ENCODE data around the gene MYMK.

Gene MYMK

DNA sequence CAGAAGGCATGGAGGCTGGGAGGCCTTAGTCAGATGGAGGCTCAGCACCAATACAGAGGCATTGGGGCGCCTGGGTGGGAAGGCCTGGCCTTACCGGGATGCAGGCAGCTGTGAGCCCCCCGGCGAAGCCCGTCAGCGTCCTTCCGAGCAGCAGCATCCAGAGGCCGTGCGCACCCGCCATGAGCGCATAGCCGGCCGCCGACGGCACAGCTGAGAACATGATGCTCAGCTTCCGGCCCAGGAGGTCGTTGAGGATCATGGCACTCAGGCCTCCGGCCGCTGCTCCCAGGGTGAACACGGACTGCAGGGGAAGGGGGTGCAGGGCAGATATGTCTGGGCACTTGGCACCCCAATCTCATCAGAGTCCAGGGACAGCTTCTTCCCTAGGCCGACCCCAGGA is 47.8 kb downstream of the MYMK start:
- H3K4me3 ChIP-seq (ENCODE audit: low read length), result no peak overlapping the region
- H3K27me3 ChIP-seq (ENCODE audit: control insufficient read depth, insufficient read depth, low read length), result peaks cover 2% of the 10 kb centered on the region
- no peaks in the 10 kb centered on the region for H3K36me3 ChIP-seq (ENCODE audit: control insufficient read depth, insufficient read depth, low read length)
- H3K4me1 ChIP-seq (ENCODE audit: control insufficient read depth, insufficient read depth, low read length), result peaks cover 28% of the 10 kb centered on the region
- no peak overlapping the region for H3K9ac ChIP-seq (ENCODE audit: low read length)
- H3K9me3 ChIP-seq (ENCODE audit: control insufficient read depth, low read length), result no peaks in the 10 kb centered on the region

DNA sequence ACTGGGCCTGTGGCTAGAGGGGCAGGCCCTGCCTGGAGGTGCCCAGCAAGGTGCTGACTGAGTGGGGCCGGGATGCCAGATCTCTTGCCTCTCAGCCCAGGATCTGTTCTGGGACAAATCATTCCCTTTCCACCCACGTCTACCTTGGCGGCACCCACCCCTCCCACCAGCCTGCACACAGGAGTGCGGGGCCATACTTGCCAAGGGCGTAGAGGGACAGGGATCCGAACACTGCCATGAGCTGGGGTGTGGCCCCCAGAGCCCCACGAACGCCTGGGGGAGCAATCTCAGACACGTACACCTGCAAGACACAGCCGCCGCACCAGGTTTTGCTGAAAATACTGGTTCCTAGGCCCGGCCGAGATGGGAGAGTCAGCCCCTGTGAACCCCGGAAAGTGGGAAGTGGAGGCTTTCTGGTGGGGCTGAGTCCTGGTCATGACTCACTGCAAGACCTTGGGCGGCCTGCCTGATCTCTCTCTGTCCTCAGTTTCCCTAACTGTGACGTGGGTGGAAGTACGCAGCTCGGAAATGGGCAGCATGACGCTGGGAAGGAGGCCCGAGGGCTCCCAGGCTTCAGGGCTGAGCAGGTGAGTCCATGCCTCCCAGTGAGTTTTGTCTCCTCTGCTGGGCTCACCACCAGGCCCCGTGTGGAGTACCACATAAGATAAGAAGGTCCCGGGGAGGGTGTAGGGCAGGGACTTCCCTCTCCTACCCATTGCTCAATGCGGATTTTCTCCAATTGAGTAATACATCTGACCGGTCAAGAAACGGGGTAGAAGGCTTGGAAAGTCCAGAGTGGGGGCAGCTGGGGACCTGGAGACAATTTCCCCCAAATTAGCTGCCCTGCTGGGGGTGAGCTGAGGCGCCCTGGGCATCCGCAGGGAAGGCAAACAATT is 48.5 kb downstream of the MYMK start:
- Histone ChIP-seq H3K36me3 (ENCODE audit: control insufficient read depth, insufficient read depth, low read length) (no peaks in the 10 kb centered on the region), H3K4me3 (ENCODE audit: low read length) (no peak overlapping the region), H3K27me3 (ENCODE audit: control insufficient read depth, insufficient read depth, low read length) (peaks cover 2% of the 10 kb centered on the region), H3K9ac (ENCODE audit: low read length) (no peak overlapping the region), H3K4me1 (ENCODE audit: control insufficient read depth, insufficient read depth, low read length) (peaks cover 34% of the 10 kb centered on the region), H3K9me3 (ENCODE audit: control insufficient read depth, low read length) (no peaks in the 10 kb centered on the region)

DNA sequence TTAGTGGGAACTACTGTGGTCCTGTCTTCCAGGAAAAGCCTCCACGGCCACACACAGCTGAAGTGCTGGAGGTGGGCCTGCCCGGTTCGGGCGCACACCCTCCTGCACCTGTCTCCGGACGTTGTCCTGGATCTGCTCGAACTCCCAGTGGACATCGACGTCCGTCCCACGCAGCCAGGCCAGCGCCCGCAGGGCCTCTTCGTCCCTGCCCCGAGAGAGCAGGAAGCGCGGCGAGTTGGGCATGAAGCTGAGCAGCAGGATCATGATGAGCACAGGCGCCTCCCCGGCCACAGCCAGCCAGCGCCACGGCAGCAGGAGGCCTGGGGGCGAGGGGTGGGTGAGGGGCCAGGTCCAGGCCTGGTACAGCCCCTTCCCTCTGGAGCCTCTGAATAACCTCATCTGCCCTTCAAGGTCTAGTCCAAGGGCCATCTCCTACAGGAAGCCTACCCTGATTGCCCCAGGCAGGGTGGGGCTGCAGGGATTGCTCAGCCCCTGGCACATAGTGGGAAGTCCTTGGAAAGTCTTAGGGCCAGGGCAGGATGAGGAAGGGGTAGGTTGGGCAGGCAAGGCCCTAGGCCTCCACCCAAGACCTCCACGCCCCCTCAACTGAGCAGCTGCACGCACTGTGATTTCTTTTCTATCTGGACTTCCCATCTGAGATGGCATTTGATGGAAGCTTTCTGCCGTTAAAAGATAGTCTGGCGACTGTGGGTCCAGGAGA is 49.3 kb downstream of the MYMK start:
- no peak overlapping the region for H3K9ac ChIP-seq (ENCODE audit: low read length)
- peaks cover 2% of the 10 kb centered on the region for H3K27me3 ChIP-seq (ENCODE audit: control insufficient read depth, insufficient read depth, low read length)
- no peaks in the 10 kb centered on the region for H3K9me3 ChIP-seq (ENCODE audit: control insufficient read depth, low read length)
- no peaks in the 10 kb centered on the region for H3K36me3 ChIP-seq (ENCODE audit: control insufficient read depth, insufficient read depth, low read length)
- H3K4me3 ChIP-seq (ENCODE audit: low read length), result no peak overlapping the region
- H3K4me1 ChIP-seq (ENCODE audit: control insufficient read depth, insufficient read depth, low read length), result peaks cover 42% of the 10 kb centered on the region

DNA sequence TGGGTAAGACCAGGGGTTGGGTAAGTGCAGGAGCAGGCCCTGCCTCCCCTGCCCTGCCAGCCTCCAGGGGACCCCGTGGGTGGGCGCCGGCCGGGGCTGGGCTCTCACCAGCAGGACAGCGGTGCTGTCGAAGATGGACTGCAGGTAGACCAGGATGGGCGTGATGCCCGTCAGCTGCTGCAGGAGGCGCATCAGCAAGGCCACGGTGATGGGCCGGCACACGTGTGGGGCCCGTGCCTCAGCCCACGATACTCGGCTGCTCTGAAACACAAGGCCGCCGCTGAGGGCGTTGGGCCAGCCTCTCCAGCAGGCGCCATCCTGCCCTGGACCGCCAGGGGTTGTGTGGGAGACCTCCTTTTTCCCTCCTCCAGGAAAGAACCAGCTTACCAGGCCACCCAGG is 49.9 kb downstream of the MYMK start:
- no peaks in the 10 kb centered on the region for H3K9me3 ChIP-seq (ENCODE audit: control insufficient read depth, low read length)
- peaks cover 48% of the 10 kb centered on the region for H3K4me1 ChIP-seq (ENCODE audit: control insufficient read depth, insufficient read depth, low read length)
- no peak overlapping the region for H3K4me3 ChIP-seq (ENCODE audit: low read length)

DNA sequence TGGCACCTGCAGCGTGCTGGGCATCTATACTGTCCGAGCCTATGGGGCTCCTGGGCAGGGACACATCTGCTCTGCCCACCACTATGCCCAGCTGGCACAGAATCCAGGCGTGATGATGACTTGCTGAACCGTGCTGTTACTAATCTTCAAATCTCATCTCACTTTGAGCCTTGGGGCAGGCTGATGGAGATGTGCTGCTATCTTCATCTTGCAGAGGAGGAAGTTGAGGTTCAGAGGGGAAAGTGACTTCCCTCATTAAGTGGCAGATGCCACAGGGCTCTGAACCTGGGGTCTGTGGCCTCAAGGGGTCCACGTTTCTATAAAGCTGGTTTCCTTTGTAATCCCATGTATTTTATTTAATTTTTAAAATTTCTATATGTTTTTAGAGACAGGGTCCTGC is 50.5 kb downstream of the MYMK start:
- Histone ChIP-seq H3K4me1 (ENCODE audit: control insufficient read depth, insufficient read depth, low read length) (peaks cover 49% of the 10 kb centered on the region), H3K27me3 (ENCODE audit: control insufficient read depth, insufficient read depth, low read length) (peaks cover under 1% of the 10 kb centered on the region), H3K4me3 (ENCODE audit: low read length) (no peak overlapping the region), H3K9ac (ENCODE audit: low read length) (no peak overlapping the region), H3K9me3 (ENCODE audit: control insufficient read depth, low read length) (no peaks in the 10 kb centered on the region), H3K36me3 (ENCODE audit: control insufficient read depth, insufficient read depth, low read length) (no peaks in the 10 kb centered on the region)

More for the DNA sequence above, 49.9 kb downstream of the MYMK start:
- no peak overlapping the region for H3K9ac ChIP-seq (ENCODE audit: low read length)
- peaks cover 2% of the 10 kb centered on the region for H3K27me3 ChIP-seq (ENCODE audit: control insufficient read depth, insufficient read depth, low read length)
- no peaks in the 10 kb centered on the region for H3K36me3 ChIP-seq (ENCODE audit: control insufficient read depth, insufficient read depth, low read length)

DNA sequence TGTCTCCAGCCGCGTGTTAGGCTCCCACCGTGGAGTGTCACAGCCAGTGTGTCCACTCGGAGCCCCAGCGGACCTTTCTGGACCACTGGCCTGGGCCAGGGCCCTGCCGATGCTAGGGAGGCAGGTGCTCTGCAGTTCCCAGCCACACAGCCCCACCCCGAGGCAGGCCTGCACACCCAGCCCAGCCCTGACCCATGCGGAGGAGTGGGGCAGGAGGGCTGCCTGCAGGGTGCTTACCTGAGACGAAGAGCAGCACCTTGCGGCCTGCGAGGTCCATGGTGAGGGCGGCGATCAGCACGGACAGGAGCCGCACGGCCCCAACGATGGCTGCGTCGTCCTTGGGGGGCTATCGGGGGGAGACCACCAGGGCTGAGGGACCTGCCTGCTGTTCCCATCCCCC is 51.0 kb downstream of the MYMK start:
- Histone ChIP-seq H3K36me3 (ENCODE audit: control insufficient read depth, insufficient read depth, low read length) (peaks cover 3% of the 10 kb centered on the region), H3K9me3 (ENCODE audit: control insufficient read depth, low read length) (no peaks in the 10 kb centered on the region), H3K4me1 (ENCODE audit: control insufficient read depth, insufficient read depth, low read length) (peaks cover 49% of the 10 kb centered on the region), H3K4me3 (ENCODE audit: low read length) (no peak overlapping the region), H3K27me3 (ENCODE audit: control insufficient read depth, insufficient read depth, low read length) (no peaks in the 10 kb centered on the region), H3K9ac (ENCODE audit: low read length) (no peak overlapping the region)

DNA sequence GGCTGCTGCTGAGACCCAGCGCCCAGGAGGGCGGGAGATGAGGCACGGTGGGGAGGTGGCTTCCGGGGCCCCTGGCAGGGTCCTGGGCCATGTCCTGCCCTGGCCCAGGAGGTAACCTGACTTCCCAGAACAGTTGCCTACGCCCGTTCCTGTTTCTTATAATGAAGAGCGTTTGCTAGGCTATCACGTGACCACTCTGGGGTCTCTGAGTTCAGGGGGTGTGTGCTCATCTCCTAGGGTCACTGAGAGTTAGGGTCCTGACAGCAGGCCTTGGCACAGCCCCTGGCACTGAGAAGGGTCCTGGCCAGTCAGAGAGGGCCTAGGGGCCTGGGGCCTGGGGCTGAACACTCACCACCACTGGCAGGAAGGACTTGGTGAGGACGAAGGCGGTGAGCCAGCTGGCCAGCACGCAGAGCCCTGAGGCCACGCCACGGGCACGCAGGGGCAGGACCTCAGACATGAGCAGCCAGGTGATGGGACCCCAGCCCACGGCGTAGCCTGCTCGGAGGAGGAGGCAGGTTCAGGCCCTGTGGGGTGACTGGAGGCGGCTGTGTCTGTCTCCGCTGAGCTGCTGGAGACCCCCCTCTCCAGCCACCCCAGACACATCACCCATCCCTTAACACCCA is 51.9 kb downstream of the MYMK start:
- Histone ChIP-seq H3K9ac (ENCODE audit: low read length) (no peak overlapping the region), H3K9me3 (ENCODE audit: control insufficient read depth, low read length) (no peaks in the 10 kb centered on the region), H3K4me1 (ENCODE audit: control insufficient read depth, insufficient read depth, low read length) (peaks cover 41% of the 10 kb centered on the region), H3K36me3 (ENCODE audit: control insufficient read depth, insufficient read depth, low read length) (peaks cover 7% of the 10 kb centered on the region), H3K4me3 (ENCODE audit: low read length) (no peak overlapping the region), H3K27me3 (ENCODE audit: control insufficient read depth, insufficient read depth, low read length) (no peaks in the 10 kb centered on the region)

DNA sequence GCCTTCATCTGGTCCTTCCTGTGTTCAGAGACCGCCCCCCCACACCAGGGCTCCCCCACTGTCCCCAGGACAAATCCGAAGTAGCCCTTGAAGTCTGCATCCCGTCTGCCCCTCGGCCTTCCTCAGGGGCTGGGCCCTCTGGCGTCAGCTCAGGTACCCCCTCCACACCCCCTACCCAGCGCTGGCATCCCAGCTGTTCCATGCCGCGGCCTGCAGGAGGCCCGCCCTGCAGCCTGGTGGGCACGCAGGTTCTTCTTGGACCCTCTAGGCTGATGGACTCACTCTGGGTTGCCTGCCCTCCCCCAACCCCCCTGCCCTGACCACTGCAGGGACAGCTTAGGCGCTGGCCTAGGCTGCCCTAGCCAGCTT is 52.5 kb downstream of the MYMK start:
- H3K4me1 ChIP-seq (ENCODE audit: control insufficient read depth, insufficient read depth, low read length), result peaks cover 41% of the 10 kb centered on the region
- no peak overlapping the region for H3K4me3 ChIP-seq (ENCODE audit: low read length)
- no peak overlapping the region for H3K9ac ChIP-seq (ENCODE audit: low read length)
- H3K9me3 ChIP-seq (ENCODE audit: control insufficient read depth, low read length), result no peaks in the 10 kb centered on the region
- peaks cover 10% of the 10 kb centered on the region for H3K36me3 ChIP-seq (ENCODE audit: control insufficient read depth, insufficient read depth, low read length)
- H3K27me3 ChIP-seq (ENCODE audit: control insufficient read depth, insufficient read depth, low read length), result no peaks in the 10 kb centered on the region

DNA sequence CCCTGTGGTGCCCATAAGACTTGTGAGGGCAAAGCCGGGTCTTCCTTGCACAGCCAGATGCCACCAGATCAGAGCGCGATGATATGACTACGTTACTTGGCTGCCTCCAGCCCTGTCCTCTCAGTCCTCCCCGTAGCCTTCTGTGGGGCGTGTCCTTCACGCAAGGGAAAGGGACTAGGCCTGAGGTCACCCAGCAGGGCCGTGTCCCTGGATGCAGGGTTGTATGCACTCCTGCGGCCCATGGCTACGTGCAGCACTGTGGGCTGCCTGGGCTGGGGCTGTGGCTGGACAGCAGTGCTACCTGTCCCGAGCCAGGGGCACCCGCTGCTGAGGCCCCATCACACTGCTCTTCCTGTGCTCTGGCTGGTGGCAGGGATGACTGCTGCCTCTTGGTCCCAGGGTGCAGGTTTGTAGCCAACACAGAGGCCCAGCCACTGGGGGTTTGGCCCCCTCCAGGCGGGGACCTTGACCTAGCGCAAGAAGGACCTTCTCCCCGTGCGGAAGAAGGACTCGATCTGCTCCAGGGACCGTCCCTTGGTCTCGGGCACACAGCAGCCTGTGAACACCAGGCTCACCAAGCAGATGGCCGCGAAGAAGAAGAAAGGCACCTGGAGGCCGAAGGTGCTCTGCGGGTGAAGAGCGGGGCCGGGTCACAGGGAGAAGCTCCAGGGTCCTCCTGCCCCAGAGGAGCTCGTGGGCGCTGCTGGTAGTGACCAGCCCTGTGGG is 53.0 kb downstream of the MYMK start:
- Histone ChIP-seq H3K4me3 (ENCODE audit: low read length) (no peak overlapping the region), H3K27me3 (ENCODE audit: control insufficient read depth, insufficient read depth, low read length) (no peaks in the 10 kb centered on the region), H3K36me3 (ENCODE audit: control insufficient read depth, insufficient read depth, low read length) (peaks cover 10% of the 10 kb centered on the region), H3K4me1 (ENCODE audit: control insufficient read depth, insufficient read depth, low read length) (peaks cover 41% of the 10 kb centered on the region), H3K9me3 (ENCODE audit: control insufficient read depth, low read length) (no peaks in the 10 kb centered on the region), H3K9ac (ENCODE audit: low read length) (no peak overlapping the region)

DNA sequence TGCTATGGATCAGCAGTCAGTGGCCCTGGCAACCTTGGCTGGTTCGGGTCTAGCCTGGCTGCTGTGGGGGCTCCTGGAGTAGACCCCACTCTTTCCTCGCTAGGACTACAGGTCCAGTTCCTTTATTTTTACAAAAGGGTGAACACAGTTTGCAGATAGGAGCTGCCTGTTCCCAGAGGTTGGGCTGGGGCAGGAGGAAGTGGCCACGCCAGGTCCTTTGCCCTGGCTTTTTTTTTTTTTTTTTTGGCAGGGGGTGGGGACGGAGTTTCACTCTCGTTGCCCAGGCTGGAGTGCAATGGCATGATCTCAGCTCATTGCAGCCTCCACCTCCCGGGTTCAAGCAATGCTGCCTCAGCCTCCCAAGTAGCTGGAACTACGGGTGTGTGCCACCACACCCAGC is 53.8 kb downstream of the MYMK start:
- Histone ChIP-seq H3K9me3 (ENCODE audit: control insufficient read depth, low read length) (no peaks in the 10 kb centered on the region), H3K9ac (ENCODE audit: low read length) (no peak overlapping the region), H3K36me3 (ENCODE audit: control insufficient read depth, insufficient read depth, low read length) (peaks cover 10% of the 10 kb centered on the region), H3K4me1 (ENCODE audit: control insufficient read depth, insufficient read depth, low read length) (peaks cover 41% of the 10 kb centered on the region), H3K27me3 (ENCODE audit: control insufficient read depth, insufficient read depth, low read length) (no peaks in the 10 kb centered on the region), H3K4me3 (ENCODE audit: low read length) (no peak overlapping the region)

DNA sequence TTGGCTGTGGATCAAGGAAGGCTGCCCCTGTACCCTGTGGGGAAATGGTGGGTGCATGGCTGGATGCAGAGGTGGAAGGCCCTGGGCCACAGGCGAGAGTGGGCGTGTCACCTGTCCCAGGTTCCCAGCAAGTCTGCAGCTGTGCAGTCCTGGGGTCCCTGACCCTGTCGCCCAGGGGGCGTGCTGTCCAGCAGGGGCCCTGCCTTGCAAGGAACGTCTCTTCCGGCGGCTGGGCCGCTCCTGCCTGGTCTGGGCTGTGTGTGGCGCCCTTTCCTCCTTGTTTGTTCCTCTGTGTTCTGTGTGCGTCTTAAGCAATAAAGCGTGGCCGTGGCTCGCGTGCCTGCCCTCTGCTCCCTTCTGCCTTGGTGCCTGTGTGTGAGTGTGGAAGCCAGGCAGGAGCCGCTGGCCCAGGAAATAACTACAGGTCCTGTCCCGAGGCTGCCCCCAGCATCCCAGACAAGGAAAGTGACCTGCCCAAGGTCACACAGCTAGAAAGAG is 54.3 kb downstream of the MYMK start:
- Histone ChIP-seq H3K4me1 (ENCODE audit: control insufficient read depth, insufficient read depth, low read length) (peaks cover 41% of the 10 kb centered on the region), H3K36me3 (ENCODE audit: control insufficient read depth, insufficient read depth, low read length) (peaks cover 10% of the 10 kb centered on the region), H3K9ac (ENCODE audit: low read length) (no peak overlapping the region), H3K9me3 (ENCODE audit: control insufficient read depth, low read length) (no peaks in the 10 kb centered on the region), H3K4me3 (ENCODE audit: low read length) (no peak overlapping the region), H3K27me3 (ENCODE audit: control insufficient read depth, insufficient read depth, low read length) (no peaks in the 10 kb centered on the region)

Data from mucosa of stomach (tissue), 1 donor.